ENCODE results near the gene CCR9.

DNA sequence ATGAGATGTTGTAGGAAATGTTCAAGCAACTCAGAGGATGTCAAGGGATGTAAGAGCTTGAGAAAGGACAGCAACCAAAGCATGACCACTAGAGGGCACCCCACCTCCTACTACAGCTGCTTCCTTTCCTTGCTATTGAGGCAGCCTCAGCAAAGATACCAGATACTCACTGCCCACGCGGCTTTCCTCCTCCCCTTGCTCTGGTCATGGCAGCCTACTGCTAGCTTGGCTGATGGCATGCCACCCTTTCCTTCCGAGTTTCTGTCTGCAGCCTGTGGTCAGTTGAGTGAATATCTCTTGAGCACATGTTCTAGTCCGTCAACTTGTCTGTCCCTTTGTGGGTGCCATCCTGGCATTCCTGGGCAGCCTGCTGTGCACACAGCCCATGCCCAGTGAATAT, 52.5 kb downstream of the CCR9 start:
- TF ChIP-seq, protein P1, sequence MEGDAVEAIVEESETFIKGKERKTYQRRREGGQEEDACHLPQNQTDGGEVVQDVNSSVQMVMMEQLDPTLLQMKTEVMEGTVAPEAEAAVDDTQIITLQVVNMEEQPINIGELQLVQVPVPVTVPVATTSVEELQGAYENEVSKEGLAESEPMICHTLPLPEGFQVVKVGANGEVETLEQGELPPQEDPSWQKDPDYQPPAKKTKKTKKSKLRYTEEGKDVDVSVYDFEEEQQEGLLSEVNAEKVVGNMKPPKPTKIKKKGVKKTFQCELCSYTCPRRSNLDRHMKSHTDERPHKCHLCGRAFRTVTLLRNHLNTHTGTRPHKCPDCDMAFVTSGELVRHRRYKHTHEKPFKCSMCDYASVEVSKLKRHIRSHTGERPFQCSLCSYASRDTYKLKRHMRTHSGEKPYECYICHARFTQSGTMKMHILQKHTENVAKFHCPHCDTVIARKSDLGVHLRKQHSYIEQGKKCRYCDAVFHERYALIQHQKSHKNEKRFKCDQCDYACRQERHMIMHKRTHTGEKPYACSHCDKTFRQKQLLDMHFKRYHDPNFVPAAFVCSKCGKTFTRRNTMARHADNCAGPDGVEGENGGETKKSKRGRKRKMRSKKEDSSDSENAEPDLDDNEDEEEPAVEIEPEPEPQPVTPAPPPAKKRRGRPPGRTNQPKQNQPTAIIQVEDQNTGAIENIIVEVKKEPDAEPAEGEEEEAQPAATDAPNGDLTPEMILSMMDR (conservative IDR thresholded peaks at IDR 0.05; ENCODE audit: low read depth, low read length): peak; percentile 71
- no peak for TF ChIP-seq EZH2 (IDR thresholded peaks at IDR 0.05; ENCODE audit: borderline replicate concordance, low read depth, low read length, poor library complexity, severe bottlenecking)

Data from A673 (cell line).